Gastrocnemius medialis (tissue), 4 donors: Measurements from ENCODE around the gene ANO10.

Experiments used
- CTCF ChIP-seq, 5 experiments: fragments of 450-650 bp in 3 of 5; fragments of 200-600 bp in 2 of 5; sonication (generic) in 2 of 5; IDR thresholded peaks in 4 of 5; conservative IDR thresholded peaks in 1 of 5; 1 replicate in 4 of 5; 2 replicates in 1 of 5; pipeline ENCODE4 v1.5.1; 2016 to 2019; ENCODE audit warnings: antibody characterized with exemption in 5 of 5, mild to moderate bottlenecking in 3 of 5, moderate library complexity in 3 of 5
- POLR2A ChIP-seq, 2 donors: fragments of 450-650 bp; IDR thresholded peaks; one replicate each; pipeline ENCODE4 v1.6.1; 2017; ENCODE audit warnings: antibody characterized with exemption in 2 of 2, mild to moderate bottlenecking in 2 of 2, moderate library complexity in 2 of 2

DNA sequence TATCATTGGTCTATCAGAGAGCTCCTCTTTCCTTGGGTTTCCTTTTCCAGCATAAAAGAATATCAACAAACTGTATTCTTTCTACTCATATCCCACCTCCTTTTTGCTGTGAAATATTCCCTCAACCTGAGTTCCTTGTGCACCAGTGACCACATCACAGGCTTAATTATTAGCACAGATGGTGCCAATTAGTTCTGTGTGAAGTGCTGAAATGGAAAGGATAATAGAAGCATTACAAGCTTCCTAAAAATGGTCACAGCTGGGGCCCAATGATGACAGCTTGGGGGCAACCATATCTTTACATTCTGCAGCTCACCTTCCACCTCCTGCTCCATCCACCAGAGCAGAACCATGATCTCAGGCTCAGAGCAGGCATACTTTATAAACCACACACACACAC, 84.6 kb downstream of the ANO10 start:
- TF ChIP-seq POLR2A (IDR thresholded peaks at IDR 0.05) (no peak), CTCF (IDR thresholded peaks at IDR 0.05 in 4 of 5, conservative IDR thresholded peaks at IDR 0.05 in 1 of 5) (no peak)
